K562 (cell line): Measurements from ENCODE around the gene DGCR8. TPM values are rescaled to one million over a fixed set of nuclear protein-coding genes. Genes with fewer than 3 reads are reported as not detected.

ENCODE experiments used
- BRD4 ChIP-seq: fragments of 200-600 bp; sonication (generic); IDR thresholded peaks from 2 replicates; pipeline ENCODE4 v1.6.1; 2017; ENCODE audit warnings: inconsistent platforms
- E2F1 ChIP-seq: sonication (generic); formaldehyde crosslinking; IDR thresholded peaks from 2 replicates; pipeline ENCODE4 v1.8.1; 2023; ENCODE audit warnings: mild to moderate bottlenecking, missing genetic modification reagents, moderate library complexity
- ETS1 ChIP-seq: conservative IDR thresholded peaks from 2 replicates; pipeline ENCODE4 v1.6.1; 2011; ENCODE audit warnings: low read depth, mild to moderate bottlenecking, low read length; ENCODE audit not compliant: control insufficient read depth
- HMGXB4 ChIP-seq: sonication (generic); formaldehyde crosslinking; IDR thresholded peaks from 2 replicates; pipeline ENCODE4 v1.8.1; 2023; ENCODE audit warnings: mild to moderate bottlenecking, missing genetic modification reagents
- KDM2B ChIP-seq: fragments of 250-450 bp; sonication (Bioruptor Pico); IDR thresholded peaks from 2 replicates; pipeline ENCODE4 v1.8.0; 2021; ENCODE audit warnings: mild to moderate bottlenecking, moderate library complexity
- MYC ChIP-seq, 2 experiments: fragments of 250-450 bp in 1 of 2; sonication (Bioruptor Pico) in 1 of 2; IDR thresholded peaks; 2 replicates each; pipeline versions ENCODE4 v1.5.1 to v1.6.1; 2012 to 2021; ENCODE audit warnings: low read depth in 2 of 2, borderline replicate concordance in 1 of 2, improper control_type of control experiment in 1 of 2, low read length in 1 of 2, mild to moderate bottlenecking in 1 of 2, moderate library complexity in 1 of 2
- NR0B1 ChIP-seq: fragments of 450-650 bp; IDR thresholded peaks from one replicate; pipeline ENCODE4 v1.6.1; 2018; ENCODE audit warnings: mild to moderate bottlenecking, moderate library complexity; ENCODE audit not compliant: partially characterized antibody
- PHB ChIP-seq: fragments of 250-450 bp; sonication (Bioruptor Pico); IDR thresholded peaks from 2 replicates; pipeline ENCODE4 v1.5.0; 2021
- SRSF3 ChIP-seq: fragments of 200-400 bp; formaldehyde crosslinking; IDR thresholded peaks from 2 replicates; pipeline ENCODE4 v1.6.1; 2016; ENCODE audit warnings: mild to moderate bottlenecking, low read length, moderate library complexity; ENCODE audit not compliant: insufficient read depth
- TAF1 ChIP-seq: IDR thresholded peaks from 2 replicates; pipeline ENCODE4 v1.6.1; 2011; ENCODE audit warnings: mild to moderate bottlenecking, low read length, moderate library complexity; ENCODE audit not compliant: insufficient read depth, control insufficient read depth, severe bottlenecking; ENCODE audit errors: extremely low read depth
- THAP12 ChIP-seq: fragments of 250-450 bp; sonication (Bioruptor Pico); IDR thresholded peaks from 2 replicates; pipeline ENCODE4 v1.9.0; 2021; ENCODE audit warnings: mild to moderate bottlenecking, inconsistent platforms
- TSC22D4 ChIP-seq: fragments of 450-650 bp; IDR thresholded peaks from 2 replicates; pipeline ENCODE4 v1.6.1; 2016; ENCODE audit warnings: missing genetic modification characterization, missing biosample characterization, control low read depth
- ZBTB1 ChIP-seq: sonication (generic); formaldehyde crosslinking; IDR thresholded peaks from 2 replicates; pipeline ENCODE4 v1.8.1; 2023; ENCODE audit warnings: missing genetic modification reagents, low read depth, mild to moderate bottlenecking, borderline replicate concordance
- ZNF444 ChIP-seq: fragments of 250-450 bp; sonication (Bioruptor Pico); IDR thresholded peaks from 2 replicates; pipeline ENCODE4 v1.4.0; 2020; ENCODE audit warnings: mild to moderate bottlenecking, moderate library complexity
- ZNF561 ChIP-seq: fragments of 450-650 bp; formaldehyde crosslinking; conservative IDR thresholded peaks from 2 replicates; pipeline ENCODE4 v1.4.0; 2020; ENCODE audit warnings: mild to moderate bottlenecking, moderate library complexity
- polyA plus RNA-seq, 8 experiments: library from polyadenylated mRNA; depleted of rRNA in 4 of 8; stranded (reverse) in 5 of 8; unstranded in 3 of 8; fragments of >200 nt; fragmentation: Nextera tagmentation in 2 of 8; fragmentation: Illumina TruSeq in 1 of 8; extraction: Ambion mirVana in 2 of 8; extraction: Trizol in 1 of 8; gene quantifications; 2 replicates each; pipeline versions ENCODE4 v1.2.1 to v1.2.3, GENCODE V29; 2011 to 2014; ENCODE audit warnings: inconsistent platforms in 1 of 8, missing spikeins in 1 of 8
- total RNA-seq, 7 experiments: library from RNA; depleted of rRNA in 6 of 7; stranded (reverse); fragments of >200 nt in 6 of 7; fragmentation: Illumina TruSeq in 2 of 7; extraction: Trizol in 2 of 7; gene quantifications; 2 replicates each; pipeline versions ENCODE4 v1.2.1 to v1.2.3, GENCODE V29; 2011 to 2021; ENCODE audit warnings: low replicate concordance in 1 of 7

DGCR8 gene
- total and polyA plus RNA-seq, 9 of the 15 experiments (the other 6 are each of a cell fraction or from before 2014, with no cell fraction given), result 5.9 to 144 (median 80.1) TPM

- TF ChIP-seq THAP12 (CRISPR knock-in tag), result peak; percentile 37; the same call in 1 of the 2 replicates
- no peak for TF ChIP-seq NR0B1
- no peak for TF ChIP-seq ZBTB1 (CRISPR knock-in tag)
- no peak for TF ChIP-seq MYC (IDR thresholded peaks at IDR 0.05; ENCODE audit: low read depth, low read length)
- TF ChIP-seq MYC (CRISPR knock-in tag; IDR thresholded peaks at IDR 0.05; ENCODE audit: borderline replicate concordance, low read depth), result peak; percentile 53; the same call in 1 of the 2 replicates
- no peak for TF ChIP-seq ZNF561
- no peak for TF ChIP-seq E2F1
- TF ChIP-seq PHB (CRISPR knock-in tag), result no peak
- 0 out of 2 replicates have a peak, but pooled peaks have one; percentile 28 for TF ChIP-seq SRSF3
- 0 out of 2 replicates have a peak, but pooled peaks have one; percentile 9 for TF ChIP-seq HMGXB4 (CRISPR knock-in tag)
- TF ChIP-seq TSC22D4 (tag), result no peak
- 0 out of 2 replicates have a peak, but pooled peaks have one; percentile 35 for TF ChIP-seq ETS1
- TF ChIP-seq ZNF444, result no peak
- TF ChIP-seq TAF1, result no peak
- no peak for TF ChIP-seq BRD4
- no peak for TF ChIP-seq KDM2B (CRISPR knock-in tag)
Measured at GRCh38 chr22:20036535-20037392, 43.3 kb upstream of the DGCR8 start (continued).
